Testis (tissue), 2 donors: ENCODE measurements around the gene SMC1B.
"Not testable (repeated sequence)": the region's sequence is repeated elsewhere in the genome, so short reads cannot be mapped to it uniquely, and the experiment has no call there.

Experiments
- CTCF ChIP-seq, 3 experiments: fragments of 450-650 bp in 2 of 3; fragments of 200-600 bp in 1 of 3; sonication (generic) in 1 of 3; IDR thresholded peaks; one replicate each; pipeline ENCODE4 v1.5.1; 2016 to 2019; ENCODE audit warnings: antibody characterized with exemption in 3 of 3, mild to moderate bottlenecking in 2 of 3, moderate library complexity in 1 of 3
- POLR2A ChIP-seq: fragments of 450-650 bp; IDR thresholded peaks from one replicate; pipeline ENCODE4 v1.6.1; 2017; ENCODE audit warnings: antibody characterized with exemption, mild to moderate bottlenecking, moderate library complexity

- not testable (repeated sequence) for TF ChIP-seq CTCF (IDR thresholded peaks at IDR 0.05); POLR2A
Observed at GRCh38 chr22:45295004-45295403, 118.4 kb downstream of the SMC1B start.
